Peyer's patch (tissue), 4 donors: ENCODE data around the gene BICC1.

Experiments used
- POLR2A ChIP-seq, 2 donors: fragments of 450-650 bp; IDR thresholded peaks; one replicate each; pipeline ENCODE4 v1.5.1; 2017; ENCODE audit warnings: antibody characterized with exemption in 2 of 2, mild to moderate bottlenecking in 2 of 2, moderate library complexity in 2 of 2
- TF ChIP-seq, protein P1 (sequence below), 6 experiments: fragments of 450-650 bp in 4 of 6; fragments of 200-600 bp in 2 of 6; sonication (generic) in 1 of 6; IDR thresholded peaks; one replicate each; pipeline ENCODE4 v1.5.1; 2017 to 2019; ENCODE audit warnings: antibody characterized with exemption in 6 of 6, mild to moderate bottlenecking in 3 of 6, moderate library complexity in 1 of 6

DNA sequence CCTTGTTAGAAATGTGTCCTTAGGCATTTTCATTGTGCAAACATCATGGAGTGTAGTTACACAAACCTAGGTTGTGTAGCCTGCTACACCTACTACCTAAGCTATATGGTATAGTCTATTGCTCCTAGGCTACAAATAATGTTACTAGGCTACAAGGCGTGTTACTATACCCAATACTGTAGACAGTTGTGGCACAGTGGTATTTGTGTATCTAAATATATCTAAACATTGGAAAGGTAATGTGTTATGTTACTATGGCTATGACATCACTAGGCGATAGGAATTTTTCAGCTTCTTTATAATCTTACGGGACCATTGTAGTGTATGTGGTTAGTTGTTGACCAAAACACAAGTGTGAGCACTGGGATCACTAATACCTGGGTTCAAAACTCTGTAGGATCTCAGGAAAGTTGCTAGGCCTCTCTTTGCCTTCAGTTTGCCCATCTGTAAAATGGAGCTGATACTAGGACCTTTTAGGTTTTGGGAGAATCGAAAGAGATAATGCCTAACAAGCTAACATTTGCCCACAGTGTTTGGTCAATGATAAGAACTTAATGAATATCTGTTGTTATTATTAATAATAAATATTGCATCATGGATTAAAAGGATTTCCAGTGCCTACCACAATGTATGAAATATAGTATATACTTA, 2.7 kb downstream of the BICC1 start:
- TF ChIP-seq, protein P1, sequence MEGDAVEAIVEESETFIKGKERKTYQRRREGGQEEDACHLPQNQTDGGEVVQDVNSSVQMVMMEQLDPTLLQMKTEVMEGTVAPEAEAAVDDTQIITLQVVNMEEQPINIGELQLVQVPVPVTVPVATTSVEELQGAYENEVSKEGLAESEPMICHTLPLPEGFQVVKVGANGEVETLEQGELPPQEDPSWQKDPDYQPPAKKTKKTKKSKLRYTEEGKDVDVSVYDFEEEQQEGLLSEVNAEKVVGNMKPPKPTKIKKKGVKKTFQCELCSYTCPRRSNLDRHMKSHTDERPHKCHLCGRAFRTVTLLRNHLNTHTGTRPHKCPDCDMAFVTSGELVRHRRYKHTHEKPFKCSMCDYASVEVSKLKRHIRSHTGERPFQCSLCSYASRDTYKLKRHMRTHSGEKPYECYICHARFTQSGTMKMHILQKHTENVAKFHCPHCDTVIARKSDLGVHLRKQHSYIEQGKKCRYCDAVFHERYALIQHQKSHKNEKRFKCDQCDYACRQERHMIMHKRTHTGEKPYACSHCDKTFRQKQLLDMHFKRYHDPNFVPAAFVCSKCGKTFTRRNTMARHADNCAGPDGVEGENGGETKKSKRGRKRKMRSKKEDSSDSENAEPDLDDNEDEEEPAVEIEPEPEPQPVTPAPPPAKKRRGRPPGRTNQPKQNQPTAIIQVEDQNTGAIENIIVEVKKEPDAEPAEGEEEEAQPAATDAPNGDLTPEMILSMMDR (IDR thresholded peaks at IDR 0.05): no peak
- no peak for TF ChIP-seq POLR2A (IDR thresholded peaks at IDR 0.05)
